Embryonic facial prominence (tissue), 1 donor: ENCODE results near the gene GPA33.
"Not testable (repeated sequence)": the region's sequence is repeated elsewhere in the genome, so short reads cannot be mapped to it uniquely, and the experiment has no call there.

Experiments
- DNase-seq: peaks from one replicate; pipeline ENCODE4 v3.0.0-alpha.2; 2016; ENCODE audit errors: extremely low spot score

GPA33 gene

GRCh38 chr1:167056529-167057231 is 33.5 kb downstream of the GPA33 start:
- no peak for DNase-seq

DNA sequence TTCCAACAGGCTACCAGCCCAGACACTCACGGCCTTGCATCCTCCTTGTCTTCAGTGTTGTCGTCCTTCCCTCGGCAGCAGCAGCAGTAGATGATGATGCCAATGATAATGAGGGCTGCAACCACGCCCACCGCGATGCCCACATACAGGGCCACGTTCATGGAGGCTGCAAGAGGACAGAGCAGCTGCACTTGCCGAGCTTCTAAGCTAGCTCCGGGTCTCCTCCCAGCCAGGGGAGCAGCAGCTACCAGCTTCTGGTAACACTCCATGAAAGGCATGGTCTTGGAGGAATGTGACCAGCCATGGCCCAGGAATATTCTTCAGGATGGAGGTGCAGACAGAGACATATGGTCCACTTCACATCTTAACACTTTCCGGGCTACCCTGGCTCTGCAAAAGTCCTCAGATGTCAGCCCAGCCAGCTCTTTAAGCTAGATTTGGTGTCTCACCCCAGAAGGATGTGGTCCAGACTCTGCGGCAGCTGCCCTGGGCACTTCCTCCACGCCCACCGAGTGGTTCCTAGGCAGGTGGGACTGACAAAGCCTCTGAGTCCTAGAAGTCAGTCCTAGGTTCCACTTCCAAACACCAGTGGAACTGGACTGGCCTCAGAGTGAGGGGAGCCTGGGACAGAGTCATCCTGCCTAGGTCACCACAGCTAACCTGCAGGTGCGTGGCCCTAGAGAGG is 35.1 kb downstream of the GPA33 start:
- DNase-seq = no peak

- DNase-seq = no peak
Observed at GRCh38 chr1:167054531-167054930, 35.6 kb downstream of the GPA33 start.

DNA sequence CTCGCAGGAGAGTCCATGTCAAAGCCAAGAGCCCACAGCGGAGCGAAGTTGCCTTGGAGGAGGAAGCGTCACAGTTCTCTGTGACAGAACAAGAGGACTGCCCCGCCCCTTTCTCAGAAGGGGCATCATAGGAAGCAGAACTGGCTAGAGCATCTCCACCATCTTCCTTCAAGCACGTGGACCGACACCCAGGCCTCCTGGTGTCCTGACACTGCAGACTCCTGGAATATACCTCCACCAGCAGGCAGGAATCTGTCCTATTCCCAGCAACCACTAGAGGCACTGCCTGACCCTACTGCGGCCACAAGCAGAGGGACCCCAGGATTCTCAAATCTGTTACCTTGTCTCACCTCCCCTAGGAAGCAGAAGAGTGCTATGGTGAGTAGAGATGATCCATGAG is 37.8 kb downstream of the GPA33 start:
- no peak for DNase-seq

- no peak for DNase-seq
Observed at GRCh38 chr1:167051907-167052306, 38.3 kb downstream of the GPA33 start.

DNA sequence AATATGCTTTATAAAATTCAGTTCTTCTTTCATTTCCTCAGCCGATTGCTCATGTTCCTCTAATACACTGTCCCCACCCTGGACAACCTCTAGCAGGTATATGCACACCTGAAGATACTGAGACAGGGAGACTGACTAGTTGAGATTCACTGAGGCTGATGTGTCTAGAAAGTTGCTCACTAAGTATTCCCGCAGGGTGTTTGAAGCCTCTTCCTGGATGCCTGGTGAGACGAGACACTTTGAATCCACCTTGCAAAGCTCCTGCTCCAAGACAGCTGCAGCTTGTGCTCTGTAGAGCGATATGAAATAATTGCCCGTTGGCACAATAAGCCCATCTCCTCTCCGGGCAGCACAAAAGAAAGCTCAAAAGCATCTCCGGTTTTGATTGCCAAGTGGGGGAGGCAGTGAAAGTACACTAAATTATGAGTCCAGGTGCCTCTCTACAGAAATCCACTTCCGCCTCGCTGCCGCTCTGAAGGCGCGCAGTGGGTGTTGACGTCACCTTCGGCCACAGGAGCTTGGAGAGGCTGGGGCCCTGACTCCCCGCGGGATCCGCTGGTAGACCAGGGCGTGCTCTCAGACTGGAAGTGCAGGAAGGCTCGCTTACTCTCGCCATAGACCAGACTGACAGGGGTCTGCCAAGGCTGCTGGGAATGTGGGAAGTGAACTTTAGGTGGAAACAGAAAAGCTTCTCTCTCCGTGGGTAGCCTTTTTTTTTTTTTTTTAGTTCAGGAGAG is 46.3 kb downstream of the GPA33 start:
- no peak for DNase-seq

DNA sequence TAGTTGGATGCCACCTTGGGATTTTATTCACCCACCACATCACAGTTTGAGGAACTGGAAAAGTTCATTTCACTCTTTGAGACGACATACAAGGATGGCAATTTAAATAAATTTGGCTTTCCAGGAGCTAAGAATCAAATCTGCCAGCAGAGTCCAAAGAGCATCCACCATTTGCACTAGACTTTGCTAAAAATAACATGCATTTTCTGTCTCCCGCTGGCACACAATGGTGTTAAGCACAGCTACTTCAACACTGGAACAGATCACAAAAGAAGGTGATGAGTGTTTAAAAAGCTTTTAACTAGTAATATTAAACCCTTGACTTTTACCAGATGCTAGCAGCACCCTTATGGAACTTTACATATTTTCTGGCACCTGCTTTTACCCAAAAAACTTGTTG is 56.5 kb downstream of the GPA33 start:
- DNase-seq = no peak

DNA sequence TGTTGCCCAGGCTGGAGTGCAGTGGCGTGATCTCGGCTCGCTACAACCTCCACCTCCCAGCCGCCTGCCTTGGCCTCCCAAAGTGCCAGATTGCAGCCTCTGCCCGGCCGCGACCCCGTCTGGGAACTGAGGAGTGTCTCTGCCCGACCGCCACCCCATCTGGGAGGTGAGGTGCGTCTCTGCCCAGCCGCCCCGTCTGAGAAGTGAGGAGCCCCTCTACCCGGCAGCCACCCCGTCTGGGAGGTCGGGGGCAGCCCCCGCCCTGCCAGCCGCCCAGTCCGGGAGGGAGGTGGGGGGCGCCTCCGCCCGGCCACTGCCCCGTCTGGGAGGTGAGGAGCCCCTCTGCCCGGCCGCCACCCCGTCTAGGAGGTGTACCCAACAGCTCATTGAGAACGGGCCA is 60.6 kb downstream of the GPA33 start:
- not testable (repeated sequence) for DNase-seq

GRCh38 chr1:167022384-167022783 is 67.8 kb downstream of the GPA33 start:
- DNase-seq = no peak

DNA sequence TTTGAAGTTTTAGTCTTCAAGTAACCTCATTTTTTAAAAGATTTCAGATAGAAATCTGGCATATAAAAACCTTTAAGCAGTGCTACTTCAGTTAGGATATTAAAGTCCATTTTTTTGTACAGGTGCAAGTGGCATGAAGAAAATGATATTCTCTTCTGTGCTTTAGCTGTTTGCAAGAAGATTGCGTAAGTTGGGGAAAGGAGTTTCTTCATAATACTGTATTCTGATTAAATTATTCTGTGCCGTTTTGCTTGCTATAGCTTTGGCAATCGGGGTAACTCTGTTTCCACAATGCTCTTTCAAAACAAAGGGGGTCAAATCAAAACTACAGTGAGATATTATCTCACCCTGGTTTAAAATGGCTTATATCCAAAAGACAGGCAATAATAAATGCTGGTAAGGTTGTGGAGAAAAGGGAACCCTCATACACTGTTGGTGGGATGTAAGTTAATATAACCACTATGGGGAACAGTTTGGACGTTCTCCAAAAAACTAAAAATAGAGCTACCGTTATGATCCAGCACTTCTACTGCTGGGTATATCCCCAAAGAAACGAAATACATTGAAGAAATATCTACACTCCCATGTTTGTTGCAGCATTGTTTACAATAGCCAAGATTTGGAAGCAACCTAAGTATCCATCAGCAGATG is 74.0 kb downstream of the GPA33 start:
- no peak for DNase-seq

- no peak for DNase-seq
Observed at GRCh38 chr1:167013108-167013929, 76.9 kb downstream of the GPA33 start.

DNA sequence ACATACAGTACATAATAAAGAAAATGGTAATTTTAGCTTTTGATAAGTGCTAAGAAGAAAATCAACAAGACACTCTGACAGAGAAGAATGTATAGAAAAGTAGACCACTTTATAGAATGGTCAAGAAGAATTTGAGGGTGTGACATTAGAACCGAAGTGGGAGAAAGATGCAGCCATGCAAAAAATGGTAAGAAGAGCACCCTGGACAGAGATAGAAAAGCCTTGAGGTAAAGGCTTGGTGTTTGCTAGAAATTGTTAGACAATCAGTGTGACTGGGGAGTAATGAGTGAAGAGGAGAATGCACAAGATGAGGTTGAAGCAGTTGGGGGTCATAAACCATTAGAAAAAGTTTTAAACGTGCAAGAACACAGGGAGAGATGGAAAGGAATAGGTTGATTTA is 77.6 kb downstream of the GPA33 start:
- no peak for DNase-seq

DNA sequence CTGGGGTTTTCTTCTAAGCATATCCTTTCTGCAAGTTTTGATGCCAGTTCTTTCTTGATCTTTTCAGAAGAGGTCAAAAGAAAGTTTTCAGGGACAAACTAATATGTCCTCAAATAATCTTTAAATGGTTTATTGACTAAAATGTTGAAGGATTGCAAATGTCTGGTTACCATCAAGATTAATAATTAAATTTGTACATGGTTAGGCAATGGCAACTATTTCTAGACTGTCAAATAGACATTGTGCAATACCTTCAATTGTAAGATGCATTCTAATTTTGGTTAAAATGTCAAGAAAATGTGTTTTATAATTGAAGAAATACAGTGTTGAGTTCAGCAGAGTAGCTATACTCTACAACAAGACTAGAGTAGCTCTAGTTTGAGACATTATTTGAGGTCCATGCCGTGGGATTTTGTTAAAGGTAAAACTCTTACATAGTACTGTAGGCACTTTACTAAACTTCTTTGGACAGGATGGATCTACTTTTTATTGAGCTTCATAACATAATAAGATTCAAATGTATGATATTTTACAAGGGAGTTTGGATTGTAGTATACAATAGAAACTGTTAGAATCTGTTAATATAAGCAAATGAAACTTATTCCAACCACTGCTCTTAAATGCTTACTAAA is 78.5 kb downstream of the GPA33 start:
- no peak for DNase-seq

GRCh38 chr1:167003711-167004110 is 86.5 kb downstream of the GPA33 start:
- DNase-seq = no peak
